Endothelial cell of umbilical vein (primary cell): ENCODE data around the gene SEH1L. TPM values are rescaled to one million over a fixed set of nuclear protein-coding genes. Genes with fewer than 3 reads are reported as not detected.

Experiments used
- BruUV-seq: library from RNA; stranded (reverse); fragments of 400-500 nt; replicated peaks from 2 replicates; lab custom pipeline; 2021; lab: Mats Ljungman, UMichigan
- CTCF ChIA-PET: fragments of 300-600, 350-600 bp; sonication (Branson Sonifier 250); formaldehyde crosslinking; loops from one replicate; lab custom pipeline; 2021; ENCODE audit warnings: antibody characterized with exemption, inconsistent platforms; lab: Charles Lee
- POLR2A ChIA-PET: fragments of 300-600, 350-600 bp; sonication (Branson Sonifier 250); formaldehyde crosslinking; loops from one replicate; lab custom pipeline; 2021; ENCODE audit warnings: antibody characterized with exemption, inconsistent platforms; lab: Charles Lee
- DNase-seq: peaks from one replicate; pipeline ENCODE4 v3.0.0-alpha.2; 2011; ENCODE audit warnings: low read depth, low spot score
- FAIRE-seq: peaks from 2 replicates; lab custom pipeline; 2011; peaks lifted over from hg19 to GRCh38; lab: Jason Lieb, UNC
- H2AFZ ChIP-seq: 2 replicates; pipeline ENCODE4 v1.6.0; 2012; ENCODE audit warnings: low read depth, low read length, control low read depth, inconsistent platforms
- H3K27ac ChIP-seq: 2 replicates; pipeline ENCODE4 v1.5.1; 2011; ENCODE audit warnings: low read depth, mild to moderate bottlenecking, control low read depth, low read length, moderate library complexity; ENCODE audit not compliant: insufficient read depth
- H3K27me3 ChIP-seq, 2 experiments: 2 replicates each; pipeline versions ENCODE4 v1.6.0 to v1.6.1; 2011; ENCODE audit warnings: low read length in 2 of 2, mixed read lengths in 1 of 2; ENCODE audit not compliant: control insufficient read depth in 2 of 2, insufficient read depth in 2 of 2
- H3K36me3 ChIP-seq, 2 experiments: 2 replicates in 1 of 2; 3 replicates in 1 of 2; pipeline ENCODE4 v1.5.1; 2011; ENCODE audit warnings: low read length in 2 of 2, mild to moderate bottlenecking in 1 of 2, moderate library complexity in 1 of 2; ENCODE audit not compliant: control insufficient read depth in 2 of 2, insufficient read depth in 2 of 2; ENCODE audit errors: extremely low read depth in 1 of 2
- H3K4me1 ChIP-seq: 3 replicates; pipeline ENCODE4 v1.5.1; 2011; ENCODE audit warnings: mild to moderate bottlenecking, low read length; ENCODE audit not compliant: control insufficient read depth, insufficient read depth; ENCODE audit errors: extremely low read depth
- H3K4me2 ChIP-seq: 2 replicates; pipeline ENCODE4 v1.6.1; 2011; ENCODE audit warnings: low read length, control low read depth, mixed read lengths; ENCODE audit not compliant: insufficient read depth
- H3K4me3 ChIP-seq, 3 experiments: fragments of 200-600 bp in 1 of 3; sonication (generic), shearing (Covaris generic) in 1 of 3; replicated peaks in 1 of 3; 2 replicates each; pipeline ENCODE4 v1.5.1; 2011 to 2016; ENCODE audit warnings: control low read depth in 3 of 3, low read length in 3 of 3, mild to moderate bottlenecking in 2 of 3, inconsistent platforms in 1 of 3, low read depth in 1 of 3, moderate library complexity in 1 of 3; ENCODE audit not compliant: insufficient read depth in 1 of 3
- H3K79me2 ChIP-seq: 2 replicates; pipeline ENCODE4 v1.6.0; 2012; ENCODE audit warnings: low read length, inconsistent platforms; ENCODE audit not compliant: control insufficient read depth, insufficient read depth
- H3K9ac ChIP-seq: replicated peaks from 2 replicates; pipeline ENCODE3; 2011; ENCODE audit warnings: low read length, control low read depth; ENCODE audit not compliant: insufficient read depth; ENCODE audit errors: extremely low read depth
- H3K9me1 ChIP-seq: replicated peaks from 3 replicates; pipeline ENCODE4 v1.6.0; 2011; ENCODE audit warnings: mild to moderate bottlenecking, low read length; ENCODE audit not compliant: control insufficient read depth, insufficient read depth; ENCODE audit errors: extremely low read depth
- H3K9me3 ChIP-seq: replicated peaks from 2 replicates; pipeline ENCODE4 v1.5.1; 2012; ENCODE audit warnings: low read length, inconsistent platforms; ENCODE audit not compliant: control insufficient read depth, insufficient read depth
- H4K20me1 ChIP-seq: replicated peaks from 2 replicates; pipeline ENCODE3; 2011; ENCODE audit warnings: mild to moderate bottlenecking, low read length; ENCODE audit not compliant: control insufficient read depth, insufficient read depth; ENCODE audit errors: extremely low read depth
- CTCF ChIP-seq, 2 donors: IDR thresholded peaks; 1 replicate in 1 of 2; 2 replicates in 1 of 2; pipeline ENCODE4 v1.5.1; 2011; ENCODE audit warnings: low read length in 2 of 2, mild to moderate bottlenecking in 2 of 2, moderate library complexity in 2 of 2, control low read depth in 1 of 2, inconsistent platforms in 1 of 2, low read depth in 1 of 2; ENCODE audit not compliant: insufficient read depth in 1 of 2; ENCODE audit errors: extremely low read depth in 1 of 2
- EZH2 ChIP-seq: IDR thresholded peaks from 2 replicates; pipeline ENCODE4 v1.6.1; 2012; ENCODE audit warnings: borderline replicate concordance, low read depth, mild to moderate bottlenecking, moderate library complexity, low read length, inconsistent platforms; ENCODE audit not compliant: severe bottlenecking
- FOS ChIP-seq: IDR thresholded peaks from 2 replicates; pipeline ENCODE4 v1.6.1; 2011; ENCODE audit warnings: mild to moderate bottlenecking, low read length, moderate library complexity, borderline replicate concordance; ENCODE audit not compliant: insufficient read depth
- GATA2 ChIP-seq: IDR thresholded peaks from 2 replicates; pipeline ENCODE4 v1.7.0; 2011; ENCODE audit warnings: low read depth, mild to moderate bottlenecking, moderate library complexity, mixed read lengths, low read length; ENCODE audit not compliant: insufficient read length, insufficient read depth
- JUN ChIP-seq: IDR thresholded peaks from 2 replicates; pipeline ENCODE4 v1.6.1; 2011; ENCODE audit warnings: borderline replicate concordance, low read depth; ENCODE audit not compliant: insufficient read length, insufficient read depth
- MYC ChIP-seq: IDR thresholded peaks from one replicate; pipeline ENCODE4 v1.6.1; 2011; ENCODE audit warnings: mild to moderate bottlenecking, low read depth, low read length
- POLR2A ChIP-seq: IDR thresholded peaks from 2 replicates; pipeline ENCODE4 v1.6.1; 2012; ENCODE audit warnings: low read depth, mild to moderate bottlenecking, control low read depth, low read length
- POLR2AphosphoS5 ChIP-seq: IDR thresholded peaks from 2 replicates; pipeline ENCODE4 v1.6.1; 2012; ENCODE audit warnings: low read depth, mild to moderate bottlenecking, control low read depth, low read length, moderate library complexity; ENCODE audit not compliant: insufficient read depth
- dilution Hi-C: fragments of 300-500 bp; cut with MboI; formaldehyde crosslinking; loops from one replicate; pipeline ENCODE4 v1.15.0; 2019; ENCODE audit warnings: low sequenced_read_pairs; ENCODE audit not compliant: extremely low pct_ligation_motif_present
- intact Hi-C: fragments of 100-400 bp; cut with micrococcal nuclease; formaldehyde crosslinking; loops from one replicate; pipeline ENCODE4 v1.10.0; 2022
- polyA plus RNA-seq, 4 experiments: library from polyadenylated mRNA; depleted of rRNA in 3 of 4; stranded (reverse) in 3 of 4; unstranded in 1 of 4; fragments of >200 nt; gene quantifications; 2 replicates each; pipeline versions ENCODE4 v1.2.1 to v1.2.3, GENCODE V29; 2011 to 2012; ENCODE audit warnings: missing spikeins in 1 of 4
- total RNA-seq: library from RNA; stranded (reverse); gene quantifications from 2 replicates; pipeline ENCODE4 v1.2.3, GENCODE V29; 2021
- TF ChIP-seq, protein P1 (sequence below): IDR thresholded peaks from 2 replicates; pipeline ENCODE4 v1.6.1; 2011; ENCODE audit not compliant: insufficient read depth, insufficient read length

The SEH1L gene
- total and polyA plus RNA-seq, 2 donors (not counting 3 experiments of a cell fraction or from before 2014, with no cell fraction given) = 19.8 to 42.8 TPM

DNA sequence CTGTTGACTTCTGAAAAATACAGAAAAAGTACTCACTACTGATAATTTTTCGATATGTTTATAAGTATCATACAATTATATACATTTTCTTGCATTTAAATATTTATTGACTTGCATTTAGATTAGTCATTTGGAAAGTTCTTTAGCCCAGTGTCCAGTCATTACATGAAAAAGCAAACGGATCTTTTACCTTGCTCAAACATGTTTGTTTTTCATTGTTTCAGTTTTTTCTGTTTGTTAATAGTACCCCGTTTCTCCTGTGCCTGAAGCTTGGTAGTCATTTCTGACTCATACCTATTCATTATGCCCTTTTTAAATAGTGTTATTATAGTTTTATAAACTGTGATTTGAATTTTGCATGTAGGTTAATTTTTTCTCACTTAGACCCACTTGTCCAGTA, 71.5 kb downstream of the SEH1L start:
- no peak for TF ChIP-seq MYC
- no peak for TF ChIP-seq GATA2
- TF ChIP-seq JUN = peak; percentile 33
- TF ChIP-seq CTCF (IDR thresholded peaks at IDR 0.05; ENCODE audit: extremely low read depth in 1 of 2, insufficient read depth in 1 of 2, low read depth in 1 of 2, low read length in 2 of 2) = no peak
- peak; percentile 63 for TF ChIP-seq FOS
- no TSS peak for BruUV-seq
- CTCF ChIA-PET = interaction anchor here (0.9 to 2.0 kb wide), 3 partner anchors 12 to 28 kb away, joined by 3 to 5 read pairs (median 4); partner anchors contain the start of gene CEP192
- Histone ChIP-seq H3K4me1 (peaks cover 10% of the 10 kb centered on the region), H3K27ac (peak overlapping the region; percentile 57), H3K4me3 (no peak overlapping the region), H3K4me2 (peak overlapping the region; percentile 24), H4K20me1 (no peaks in the 10 kb centered on the region), H2AFZ (no peak overlapping the region), H3K9ac (no peak overlapping the region), H3K36me3 (peaks cover 5 to 26% of the 10 kb centered on the region in 2 experiments), H3K27me3 (no peaks in the 10 kb centered on the region), H3K9me1 (peaks cover 2% of the 10 kb centered on the region), H3K9me3 (no peaks in the 10 kb centered on the region), H3K79me2 (peaks cover 27% of the 10 kb centered on the region)
- POLR2A ChIA-PET = no interaction called here
- intact Hi-C loops = no loop called here
- DNase-seq = peak; percentile 58
- dilution Hi-C loops = no loop called here
- no peak for FAIRE-seq

- no TSS peak for BruUV-seq
- H3K4me2 ChIP-seq = no peak overlapping the region
- no peaks in the 10 kb centered on the region for H4K20me1 ChIP-seq
- H3K79me2 ChIP-seq = peaks cover 31% of the 10 kb centered on the region
- H2AFZ ChIP-seq = no peak overlapping the region
- POLR2A ChIA-PET = no interaction called here
- no peak overlapping the region for H3K9ac ChIP-seq
- peaks cover 0 to 5% of the 10 kb centered on the region in 2 experiments for H3K36me3 ChIP-seq
- H3K27ac ChIP-seq = no peak overlapping the region
- DNase-seq (no peak), FAIRE-seq (no peak)
- peaks cover 12% of the 10 kb centered on the region for H3K4me1 ChIP-seq
- TF ChIP-seq MYC = no peak
- TF ChIP-seq GATA2 = no peak
- TF ChIP-seq FOS = no peak
- no peak for TF ChIP-seq CTCF (IDR thresholded peaks at IDR 0.05; ENCODE audit: extremely low read depth in 1 of 2, insufficient read depth in 1 of 2, low read depth in 1 of 2, low read length in 2 of 2)
- TF ChIP-seq, protein P1, sequence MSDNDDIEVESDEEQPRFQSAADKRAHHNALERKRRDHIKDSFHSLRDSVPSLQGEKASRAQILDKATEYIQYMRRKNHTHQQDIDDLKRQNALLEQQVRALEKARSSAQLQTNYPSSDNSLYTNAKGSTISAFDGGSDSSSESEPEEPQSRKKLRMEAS = no peak
- TF ChIP-seq POLR2AphosphoS5 = no peak
- no peak for TF ChIP-seq JUN
- TF ChIP-seq POLR2A = no peak
- TF ChIP-seq EZH2 = no peak
- intact Hi-C loops (no loop called here), dilution Hi-C loops (no loop called here)
- CTCF ChIA-PET = no interaction called here
- peaks cover 2% of the 10 kb centered on the region for H3K9me1 ChIP-seq
- H3K4me3 ChIP-seq = no peak overlapping the region
- H3K9me3 ChIP-seq = no peaks in the 10 kb centered on the region
- no peaks in the 10 kb centered on the region for H3K27me3 ChIP-seq
Observed at GRCh38 chr18:13022644-13023043, 74.8 kb downstream of the SEH1L start.
